ELF-1 (cell line): ENCODE results near the gene ADK.
"Not testable (repeated sequence)": the region's sequence is repeated elsewhere in the genome, so short reads cannot be mapped to it uniquely, and the experiment has no call there.

Experiments used
- DNase-seq: peaks from one replicate; pipeline ENCODE4 v3.0.0-alpha.2; 2016; ENCODE audit warnings: low read depth, low spot score

The ADK gene

DNA sequence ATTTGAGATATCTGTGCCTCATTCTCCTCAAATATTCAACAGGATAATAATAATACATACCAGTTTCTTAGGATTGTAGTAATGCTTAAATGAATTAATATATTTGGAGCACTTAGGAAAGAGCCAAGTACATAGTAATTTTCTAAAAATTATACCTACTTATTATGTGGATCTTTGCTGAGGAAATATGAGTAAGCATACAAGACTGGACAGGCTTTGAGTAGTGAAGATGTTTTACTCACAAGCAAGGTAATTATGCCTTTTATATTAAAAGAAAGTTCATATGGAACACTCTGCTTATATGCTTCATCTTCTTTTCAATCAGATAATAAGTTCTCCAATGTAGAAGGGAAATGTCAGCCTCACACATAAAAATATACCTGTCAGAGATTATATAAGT lies 337.9 kb downstream of the ADK start:
- DNase-seq: no peak

DNA sequence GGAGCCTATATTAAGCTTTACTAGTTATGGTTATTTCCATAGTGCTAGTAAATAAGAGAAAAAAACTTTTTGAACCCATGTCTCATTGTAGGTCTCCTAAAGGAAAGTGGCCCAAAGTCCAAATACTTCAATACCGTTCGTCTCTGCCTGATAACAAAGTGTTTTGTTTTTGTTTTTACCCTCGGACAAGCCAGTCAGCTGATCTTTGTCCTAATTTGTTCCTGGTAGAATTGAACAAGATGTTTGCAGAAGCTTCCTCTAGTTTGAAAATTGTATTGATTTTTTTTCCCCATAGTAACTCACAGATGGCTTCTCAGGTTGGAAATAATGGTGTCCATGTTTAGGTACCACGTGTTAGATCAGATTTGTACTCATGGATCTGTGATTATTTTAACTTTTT lies 339.5 kb downstream of the ADK start:
- DNase-seq: no peak

DNA sequence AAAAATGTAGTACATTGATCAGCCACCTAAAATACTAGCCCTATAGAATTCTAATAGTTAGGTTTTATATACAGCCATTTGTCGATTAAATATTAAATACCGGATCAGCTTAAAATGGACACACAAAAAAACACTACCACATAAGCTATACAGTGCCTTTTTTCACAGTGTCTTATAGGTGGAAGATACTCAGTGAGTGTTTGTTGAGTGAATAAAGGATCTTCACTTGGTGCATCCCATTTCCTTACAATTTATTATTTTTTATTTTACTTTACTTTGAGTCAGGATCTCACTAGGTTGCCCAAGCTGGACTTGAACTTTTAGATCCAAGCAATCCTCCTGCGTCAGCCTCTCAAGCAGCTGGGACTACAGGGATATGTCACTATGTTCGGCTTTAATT lies 340.0 kb downstream of the ADK start:
- DNase-seq: no peak

DNA sequence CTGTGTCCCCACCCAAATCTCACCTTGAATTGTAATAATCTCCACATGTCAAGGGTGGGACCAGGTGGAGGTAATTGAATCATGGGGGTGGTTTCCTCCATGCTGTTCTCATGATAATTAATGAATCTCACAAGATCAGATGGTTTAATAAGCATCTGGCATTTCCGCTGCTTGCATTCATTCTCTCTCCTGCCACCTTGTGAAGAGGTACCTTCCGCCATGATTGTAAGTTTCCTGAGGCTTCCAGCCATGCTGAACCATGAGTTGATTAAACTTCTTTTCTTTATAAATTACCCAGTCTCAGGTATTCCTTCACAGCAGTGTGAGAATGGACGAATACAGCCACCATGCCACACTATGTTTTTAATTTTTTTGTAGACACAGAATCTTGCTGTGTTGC lies 345.3 kb downstream of the ADK start:
- not testable (repeated sequence) for DNase-seq

DNA sequence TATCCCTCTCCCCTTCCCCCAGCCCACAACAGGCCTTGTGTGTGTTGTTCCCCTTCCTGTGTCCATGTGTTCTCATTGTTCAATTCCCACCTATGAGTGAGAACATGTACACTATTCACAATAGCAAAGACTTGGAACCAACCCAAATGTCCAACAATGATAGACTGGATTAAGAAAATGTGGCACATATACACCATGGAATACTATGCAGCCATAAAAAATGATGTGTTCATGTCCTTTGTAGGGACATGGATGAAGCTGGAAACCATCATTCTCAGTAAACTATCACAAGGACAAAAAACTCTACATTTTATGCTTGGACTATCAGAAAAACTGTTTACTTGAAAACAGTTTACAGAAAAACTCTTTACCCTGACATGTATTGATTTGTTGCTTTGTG lies 347.6 kb downstream of the ADK start:
- DNase-seq: not testable (repeated sequence)

DNA sequence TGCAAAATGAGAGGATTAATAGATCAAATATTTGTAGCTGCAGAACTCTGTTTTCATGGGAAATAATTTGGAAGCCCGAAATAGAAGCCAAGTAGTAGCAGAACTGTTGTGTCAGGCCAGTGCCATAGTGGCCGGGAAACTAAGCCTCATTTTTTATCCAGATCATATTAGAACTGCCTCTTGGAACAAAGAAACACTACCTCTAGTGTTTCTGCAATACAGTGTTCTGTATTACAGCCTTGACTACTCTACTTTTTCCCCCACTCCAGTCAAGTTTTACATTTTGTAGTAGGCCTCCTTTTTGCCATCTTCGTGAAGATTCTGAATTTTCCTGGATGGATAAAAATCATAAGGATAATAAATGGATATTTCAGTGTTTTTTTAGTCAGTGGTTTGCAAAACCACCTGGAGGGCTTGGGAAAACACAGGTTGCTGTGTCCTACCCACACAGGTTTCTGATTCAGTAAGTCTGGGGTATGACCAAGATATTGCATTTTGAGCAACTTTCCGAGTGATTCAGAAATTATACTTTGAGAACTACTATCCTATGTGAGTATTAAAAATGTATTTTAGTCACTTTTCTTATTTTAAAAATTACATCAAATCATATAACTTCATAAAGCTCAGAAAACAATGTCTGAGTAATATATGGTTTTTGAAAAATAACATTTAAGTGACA lies 349.1 kb downstream of the ADK start:
- DNase-seq: no peak

DNA sequence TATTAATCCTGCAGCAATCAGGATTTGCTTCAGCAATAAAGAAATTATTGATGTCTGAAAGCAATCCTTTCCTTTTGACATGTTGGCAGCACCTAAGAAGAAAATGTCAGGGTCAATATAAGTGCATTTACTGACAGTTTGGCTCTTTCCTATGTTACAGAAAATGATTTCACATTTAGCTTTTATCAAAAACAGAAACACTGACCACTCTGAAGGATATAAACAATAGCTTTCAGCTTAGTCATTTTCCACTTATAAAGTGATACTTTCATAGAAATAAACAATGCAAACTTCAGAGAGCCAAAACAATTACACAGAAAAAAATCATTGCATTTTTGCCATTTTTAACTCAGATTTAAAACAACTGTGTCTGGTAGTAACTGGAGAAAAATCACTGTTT lies 349.8 kb downstream of the ADK start:
- no peak for DNase-seq

DNA sequence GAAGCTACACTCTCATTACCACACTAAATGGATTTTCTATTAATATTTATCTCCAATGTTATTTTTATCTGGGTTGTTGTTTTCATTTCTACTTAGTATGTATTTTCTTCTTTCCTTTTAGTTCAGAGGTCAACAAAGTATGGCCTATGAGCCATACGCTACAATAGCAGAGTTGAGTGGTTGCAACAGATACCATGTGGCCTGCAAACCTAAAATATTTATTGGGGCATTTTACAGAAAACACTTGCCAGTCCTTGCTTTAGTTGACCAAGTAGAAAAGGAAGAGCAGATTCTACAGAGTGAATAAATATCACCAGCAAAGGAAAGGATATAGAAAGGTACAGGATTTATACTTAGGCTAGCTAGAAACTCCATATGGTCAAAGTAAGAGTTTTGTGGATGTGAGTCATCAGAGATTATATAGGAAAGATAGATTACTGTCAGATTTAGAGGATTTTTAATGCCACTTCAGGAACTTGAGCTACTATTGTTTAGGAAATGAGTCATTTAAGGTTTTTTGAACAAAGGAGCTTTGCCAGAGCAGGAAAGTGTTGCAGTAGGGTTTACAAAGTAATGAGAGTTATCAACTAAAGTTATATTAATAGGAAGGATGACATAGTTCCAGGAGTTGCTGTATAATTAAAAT lies 352.1 kb downstream of the ADK start:
- no peak for DNase-seq

DNA sequence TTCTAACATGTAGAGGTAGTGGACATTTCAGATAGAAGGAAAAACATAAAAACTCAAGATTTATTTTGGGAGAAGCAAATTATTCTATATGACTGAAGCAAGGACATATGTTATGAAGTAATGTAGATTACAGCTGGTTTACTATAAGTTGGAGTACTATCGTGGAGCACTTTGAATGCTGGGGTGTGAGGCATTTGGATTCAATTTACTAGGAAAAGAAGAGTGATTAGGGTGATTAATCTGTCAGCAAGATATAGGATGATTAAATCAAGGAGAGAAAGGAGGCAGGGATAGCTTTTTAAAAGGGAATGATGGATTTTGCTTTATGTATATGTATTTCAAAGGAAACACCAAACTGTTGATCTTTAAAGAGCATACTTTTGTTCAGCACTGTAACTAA lies 356.9 kb downstream of the ADK start:
- no peak for DNase-seq

DNA sequence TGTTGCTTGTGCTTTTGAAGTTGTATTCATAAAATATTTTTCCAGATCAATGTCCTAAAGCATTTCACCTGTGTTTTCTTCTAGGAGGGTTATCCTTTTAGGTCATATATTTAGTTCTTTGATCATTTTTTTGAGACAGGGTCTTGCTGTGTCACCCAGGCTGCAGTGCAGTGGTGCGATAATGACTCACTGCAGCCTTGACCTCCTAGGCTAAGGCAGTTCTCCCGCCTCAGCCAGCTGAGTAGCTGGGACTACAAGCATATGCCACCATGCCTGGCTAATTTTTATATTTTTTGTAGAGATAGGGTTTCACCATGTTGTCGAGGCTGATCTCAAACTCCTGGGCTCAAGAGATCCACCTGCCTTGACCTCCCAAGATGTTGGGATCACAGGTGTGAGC lies 359.6 kb downstream of the ADK start:
- DNase-seq: no peak

DNA sequence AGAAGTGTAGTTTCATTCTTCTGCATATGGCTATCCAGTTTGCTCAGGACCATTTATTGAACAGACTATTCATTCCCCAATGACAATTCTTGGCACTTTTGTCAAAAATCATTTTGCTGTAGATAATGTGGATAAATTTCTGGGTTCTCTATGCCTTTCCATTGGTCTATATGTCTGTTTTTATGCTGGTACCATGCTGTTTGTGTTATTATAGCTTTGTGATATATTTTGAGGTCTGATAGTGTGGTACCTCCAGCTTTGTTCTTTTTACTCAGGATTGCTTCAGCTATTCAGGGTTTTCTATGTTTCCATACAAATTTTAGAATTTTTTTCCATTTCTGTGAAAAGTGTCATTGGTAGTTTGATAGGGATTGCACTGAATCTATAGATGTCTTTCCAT lies 360.0 kb downstream of the ADK start:
- DNase-seq: no peak

DNA sequence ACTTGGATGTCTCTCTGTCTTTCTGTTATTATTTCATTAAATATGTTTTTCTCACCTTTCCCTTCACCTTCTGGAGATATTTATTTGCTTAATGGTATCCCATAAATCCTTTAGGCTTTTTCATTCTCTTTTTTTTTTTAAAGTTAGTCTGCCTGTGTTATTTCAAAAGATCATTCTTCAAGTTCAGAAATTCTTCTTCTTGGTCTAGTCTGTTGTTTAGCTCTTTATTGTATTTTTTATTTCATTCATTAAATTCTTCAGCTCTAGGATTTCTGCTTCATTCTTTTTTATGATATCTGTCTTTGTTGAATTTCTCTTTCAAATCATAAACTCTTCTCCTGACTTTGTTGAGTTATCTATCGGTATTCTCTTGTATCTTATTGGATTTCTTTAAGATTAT lies 363.3 kb downstream of the ADK start:
- DNase-seq: no peak

DNA sequence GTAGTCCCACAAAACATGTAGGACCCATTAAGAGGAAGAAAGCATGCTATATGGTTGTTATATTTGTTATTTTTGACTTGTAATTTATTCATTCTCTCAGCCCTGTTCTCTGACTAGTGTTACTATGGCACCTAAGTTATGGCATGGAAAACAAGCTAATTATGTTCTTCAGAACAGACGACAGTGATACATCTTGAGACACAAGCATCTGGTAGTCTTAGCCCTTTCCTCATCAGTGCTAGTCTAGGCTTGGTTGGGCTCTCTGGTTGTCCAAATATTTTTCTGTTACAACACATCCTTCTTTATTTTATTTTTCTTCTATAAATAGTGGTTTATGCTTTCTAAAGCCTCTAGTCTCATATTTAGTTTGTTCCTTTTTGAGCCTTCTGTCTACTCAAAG lies 367.0 kb downstream of the ADK start:
- no peak for DNase-seq

DNA sequence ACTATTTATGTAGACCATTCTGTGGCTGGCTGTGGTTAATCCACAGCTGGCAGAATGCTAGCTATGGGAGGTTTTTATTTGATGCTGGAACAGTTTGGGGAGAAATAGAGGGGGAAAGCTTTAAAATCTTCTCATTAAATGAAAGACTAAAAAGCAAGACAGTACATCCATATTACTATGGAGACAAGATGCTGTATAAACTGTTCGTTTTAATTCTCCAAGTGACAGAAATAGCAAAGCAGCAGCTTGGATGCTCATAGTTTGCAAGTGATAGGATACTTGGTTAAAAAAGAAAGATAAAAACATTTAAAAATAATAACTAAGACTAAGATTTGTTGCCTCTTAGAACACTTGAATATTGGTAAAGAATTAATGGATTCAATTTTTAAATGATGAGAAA lies 370.5 kb downstream of the ADK start:
- no peak for DNase-seq

DNA sequence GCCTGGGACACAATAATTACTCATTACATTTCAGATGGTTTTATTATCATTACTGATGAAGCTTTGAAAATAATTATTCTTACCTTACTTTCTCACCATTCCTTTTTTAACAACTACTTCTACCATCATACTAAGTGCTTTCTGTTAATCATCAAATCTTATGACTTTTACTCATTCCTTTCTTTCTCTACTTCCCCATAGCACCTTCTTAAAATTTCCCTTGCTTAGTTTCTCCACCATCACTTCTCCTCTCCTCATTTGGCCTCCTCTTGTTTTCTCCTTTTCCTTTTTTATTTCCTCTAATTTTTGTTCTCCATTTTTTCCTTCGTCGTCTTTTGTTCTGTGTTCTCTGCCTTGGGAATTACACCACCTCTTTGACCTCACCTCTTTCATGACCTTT lies 372.2 kb downstream of the ADK start:
- no peak for DNase-seq

DNA sequence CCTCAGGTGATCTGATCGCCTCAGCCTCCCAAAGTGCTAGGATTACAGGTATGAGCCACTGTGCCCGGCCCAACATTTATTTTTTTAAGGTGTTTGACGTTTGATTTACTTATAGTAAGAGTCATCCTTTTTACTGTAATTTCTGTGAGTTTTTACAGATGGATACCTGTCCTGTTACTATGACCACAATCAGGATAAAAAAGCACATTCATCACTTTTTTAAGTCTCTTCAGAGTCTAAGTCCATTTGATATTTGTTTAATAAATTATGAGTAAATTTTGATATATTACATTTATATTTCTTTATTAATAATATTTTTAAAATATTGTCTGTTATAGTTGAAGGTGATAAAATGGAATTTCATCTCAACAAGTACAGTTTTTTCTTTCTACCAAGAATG lies 374.9 kb downstream of the ADK start:
- DNase-seq: no peak

DNA sequence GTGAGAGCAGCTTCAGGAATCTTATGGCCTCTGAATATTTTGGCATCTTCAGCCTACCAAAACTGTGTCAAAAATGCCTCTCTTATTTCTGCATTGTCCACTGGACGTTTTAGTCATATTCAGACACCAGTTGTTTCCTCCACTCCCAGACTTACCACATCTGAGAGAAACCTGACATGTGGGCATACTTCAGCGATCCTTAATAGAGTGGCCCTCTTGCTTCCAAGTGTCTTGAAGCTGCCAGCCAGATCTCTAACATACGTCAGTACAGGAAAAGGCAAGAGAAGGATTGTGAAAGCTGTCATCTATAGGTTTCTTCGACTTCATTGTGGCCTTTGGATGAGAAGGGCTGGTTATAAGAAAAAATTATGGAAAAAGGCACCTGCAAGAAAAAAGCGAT lies 376.6 kb downstream of the ADK start:
- DNase-seq: not testable (repeated sequence)

DNA sequence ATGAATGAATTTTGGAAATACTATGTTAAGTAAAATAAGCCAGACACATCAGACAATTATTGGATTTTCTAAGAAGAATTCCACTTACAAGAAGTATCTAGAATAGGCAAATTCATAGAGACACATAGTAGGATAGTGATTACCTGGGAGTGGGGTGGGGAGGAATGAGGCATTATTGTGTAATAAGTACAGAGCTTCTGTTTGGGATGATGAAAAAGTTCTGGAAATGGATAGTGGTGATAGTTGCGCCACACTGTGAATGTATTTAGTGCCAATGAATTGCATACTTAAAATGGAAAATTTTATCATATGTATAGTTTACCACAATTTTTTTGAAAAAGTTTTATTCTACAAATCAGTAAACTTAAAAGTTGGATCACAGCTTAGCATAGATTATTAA lies 378.2 kb downstream of the ADK start:
- no peak for DNase-seq

DNA sequence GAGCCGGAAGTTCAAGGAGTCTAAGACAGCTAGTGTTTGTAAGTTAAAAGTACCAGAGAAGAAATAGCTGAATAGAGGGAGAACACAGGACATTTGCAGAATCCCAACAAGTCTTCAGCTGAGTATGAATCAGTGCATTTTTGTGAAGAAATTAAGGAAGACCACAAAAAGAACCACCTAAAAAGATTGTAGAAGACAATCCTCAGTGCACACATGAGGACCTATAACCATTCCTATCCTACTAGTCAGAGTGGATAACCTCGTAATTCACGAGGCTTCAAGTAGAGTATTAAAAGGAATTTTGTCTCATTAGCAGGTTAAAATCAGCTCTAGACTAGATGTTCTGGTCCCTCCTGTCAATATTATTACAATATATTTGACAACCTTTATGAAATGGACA lies 380.0 kb downstream of the ADK start:
- DNase-seq: no peak

DNA sequence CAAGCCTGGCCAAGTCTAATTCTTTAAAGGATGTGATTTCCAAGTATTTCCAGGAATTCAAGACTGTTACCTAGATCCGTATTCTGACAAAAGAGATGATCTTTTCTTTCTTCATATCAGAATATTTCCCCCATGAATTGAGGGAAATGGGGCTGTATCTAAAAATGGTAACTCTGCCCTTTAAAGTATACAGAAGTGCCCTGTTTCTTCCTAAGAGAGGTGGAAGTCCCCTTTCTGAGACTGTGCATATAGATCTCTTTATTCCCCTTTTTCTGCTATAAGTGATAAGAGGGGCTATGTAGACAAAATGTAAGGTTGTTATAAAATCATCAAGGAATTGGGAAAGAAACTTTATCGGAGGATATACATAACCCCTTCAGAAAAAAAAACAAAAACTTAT lies 388.3 kb downstream of the ADK start:
- no peak for DNase-seq

DNA sequence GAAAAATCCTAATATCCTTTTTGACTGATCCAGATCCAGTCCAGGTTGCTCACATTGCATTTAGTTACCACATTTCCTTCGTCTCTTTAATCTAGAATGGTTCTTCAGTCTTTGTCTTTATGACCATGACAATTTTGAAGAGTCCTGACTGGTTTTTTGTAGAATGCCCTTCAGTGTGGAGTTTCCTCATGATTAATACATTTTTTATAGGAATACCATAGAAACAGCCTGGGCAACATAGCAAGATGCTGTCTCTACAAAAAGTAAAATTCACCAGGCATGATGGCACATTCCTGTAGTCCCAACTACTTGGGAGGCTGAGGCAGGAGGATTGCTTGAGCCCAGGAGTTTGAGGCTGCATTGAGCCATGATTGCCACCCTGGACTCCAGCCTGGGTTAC lies 390.4 kb downstream of the ADK start:
- no peak for DNase-seq

DNA sequence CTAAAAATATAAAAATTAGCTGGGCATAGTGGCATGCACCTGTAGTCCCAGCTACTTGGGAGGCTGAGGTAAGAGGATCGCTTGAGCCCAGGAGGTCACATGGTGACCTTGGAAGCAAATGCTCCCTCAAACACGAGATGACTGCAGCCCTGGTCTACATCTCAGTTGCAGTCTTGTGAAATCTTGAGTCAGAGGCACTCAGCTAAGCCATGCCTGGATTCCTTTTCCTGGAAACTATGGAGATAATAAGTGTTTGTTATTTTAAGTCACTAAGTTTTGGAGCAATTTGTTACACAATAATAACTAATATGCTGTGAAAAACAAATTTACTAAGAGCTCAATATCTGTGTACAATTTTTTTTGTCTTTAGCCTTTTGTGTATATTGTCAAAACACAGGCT lies 391.1 kb downstream of the ADK start:
- no peak for DNase-seq

DNA sequence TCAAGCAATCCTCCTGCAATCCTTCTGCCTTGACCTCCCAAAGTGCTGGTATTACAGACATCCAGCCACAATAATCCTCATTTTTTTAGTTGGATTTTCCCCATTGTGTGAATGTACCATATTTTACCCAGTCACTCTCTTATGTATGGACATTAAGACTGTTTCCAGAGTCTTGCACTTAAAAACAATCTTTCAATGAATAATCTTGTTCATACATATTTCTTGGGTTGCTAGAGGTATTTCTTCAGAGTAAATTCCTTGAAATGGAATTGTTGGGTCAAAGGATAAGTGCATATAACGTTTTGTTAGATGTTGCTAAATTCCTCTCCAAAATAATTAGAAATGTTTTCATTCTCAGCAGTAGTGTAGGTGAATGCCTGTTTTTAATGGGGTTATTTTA lies 392.3 kb downstream of the ADK start:
- no peak for DNase-seq

DNA sequence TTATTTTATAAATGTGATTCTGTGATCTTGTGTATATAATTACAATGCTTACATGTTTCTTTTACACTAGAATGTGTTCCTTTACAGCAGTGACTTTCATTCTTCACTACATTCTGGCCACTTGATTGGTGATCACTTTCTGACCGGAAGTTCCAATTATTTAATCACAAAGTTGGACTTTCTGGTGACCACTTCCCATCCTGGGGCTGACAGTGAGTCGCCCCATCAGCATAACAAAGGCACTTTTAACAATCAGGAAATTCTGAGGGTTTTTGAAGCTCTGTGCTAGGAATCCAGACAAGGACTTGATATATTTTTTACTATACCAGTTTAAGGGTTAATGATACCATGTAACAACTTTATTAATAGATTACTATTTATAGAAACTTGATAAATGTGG lies 393.1 kb downstream of the ADK start:
- peak; percentile 22 for DNase-seq
